Mesodermal cell (in vitro differentiated cells): ENCODE data around the gene METRN.

Source experiments
- H3K27ac ChIP-seq: 2 replicates; pipeline ENCODE4 v1.7.0; 2013; ENCODE audit warnings: mild to moderate bottlenecking, low read depth, low read length, moderate library complexity; ENCODE audit not compliant: severe bottlenecking
- H3K36me3 ChIP-seq: 2 replicates; pipeline ENCODE4 v1.7.1; 2013; ENCODE audit warnings: mild to moderate bottlenecking, low read length, moderate library complexity; ENCODE audit not compliant: control insufficient read depth, insufficient read depth
- H3K4me1 ChIP-seq: one replicate; pipeline ENCODE4 v1.7.1; 2013; ENCODE audit warnings: mild to moderate bottlenecking, low read length; ENCODE audit not compliant: insufficient read depth, control insufficient read depth, poor library complexity, severe bottlenecking
- H3K4me3 ChIP-seq: 2 replicates; pipeline ENCODE4 v1.7.0; 2013; ENCODE audit warnings: low read length, control low read depth, mild to moderate bottlenecking; ENCODE audit not compliant: insufficient read depth, poor library complexity, severe bottlenecking; ENCODE audit errors: extremely low read depth
- H3K9me3 ChIP-seq: 2 replicates; pipeline ENCODE4 v1.7.1; 2013; ENCODE audit warnings: mild to moderate bottlenecking, low read length, moderate library complexity; ENCODE audit not compliant: control insufficient read depth
- WGBS, 2 experiments: methylation state at CpG; one replicate each; pipeline ENCODE4 v1.1.5; 2013; ENCODE audit warnings: missing lambda C conversion rate in 2 of 2; ENCODE audit not compliant: insufficient coverage in 2 of 2; 5-methylcytosine and 5-hydroxymethylcytosine counted together

METRN gene

DNA sequence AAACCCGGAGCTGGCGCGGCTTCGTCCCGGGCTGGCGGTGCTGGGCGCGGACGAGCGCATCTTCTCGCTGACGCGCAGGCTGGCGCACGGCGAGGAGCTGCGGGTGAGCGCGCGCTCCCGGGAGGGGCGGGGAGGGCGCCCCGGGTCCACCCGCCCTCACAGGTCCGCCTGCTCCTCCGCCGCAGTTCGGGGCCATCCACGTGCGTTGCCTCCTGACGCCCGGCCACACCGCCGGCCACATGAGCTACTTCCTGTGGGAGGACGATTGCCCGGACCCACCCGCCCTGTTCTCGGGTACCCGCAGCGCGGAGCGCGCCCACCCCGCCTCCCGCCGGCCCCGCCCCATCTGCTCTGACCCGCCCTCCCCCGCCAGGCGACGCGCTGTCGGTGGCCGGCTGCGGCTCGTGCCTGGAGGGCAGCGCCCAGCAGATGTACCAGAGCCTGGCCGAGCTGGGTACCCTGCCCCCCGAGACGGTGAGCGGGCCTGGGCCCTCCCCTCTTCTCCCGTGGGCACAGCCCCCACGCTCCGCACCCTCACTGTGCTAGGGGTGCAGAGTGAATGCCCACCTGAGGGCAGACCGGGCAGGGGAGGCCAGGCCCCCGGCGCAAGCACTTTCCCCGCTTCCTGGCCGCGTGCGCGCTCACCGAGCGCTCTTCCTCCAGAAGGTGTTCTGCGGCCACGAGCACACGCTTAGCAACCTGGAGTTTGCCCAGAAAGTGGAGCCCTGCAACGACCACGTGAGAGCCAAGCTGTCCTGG lies 13.4 kb downstream of the METRN start:
- Histone ChIP-seq H3K36me3 (peaks cover 19% of the 10 kb centered on the region), H3K9me3 (no peaks in the 10 kb centered on the region), H3K4me3 (peak overlapping the region; percentile 58), H3K4me1 (peaks cover 4% of the 10 kb centered on the region), H3K27ac (no peak overlapping the region)
- 3% methylated on average over 57 to 61 of the region's 80 CpGs for WGBS, 2 experiments

DNA sequence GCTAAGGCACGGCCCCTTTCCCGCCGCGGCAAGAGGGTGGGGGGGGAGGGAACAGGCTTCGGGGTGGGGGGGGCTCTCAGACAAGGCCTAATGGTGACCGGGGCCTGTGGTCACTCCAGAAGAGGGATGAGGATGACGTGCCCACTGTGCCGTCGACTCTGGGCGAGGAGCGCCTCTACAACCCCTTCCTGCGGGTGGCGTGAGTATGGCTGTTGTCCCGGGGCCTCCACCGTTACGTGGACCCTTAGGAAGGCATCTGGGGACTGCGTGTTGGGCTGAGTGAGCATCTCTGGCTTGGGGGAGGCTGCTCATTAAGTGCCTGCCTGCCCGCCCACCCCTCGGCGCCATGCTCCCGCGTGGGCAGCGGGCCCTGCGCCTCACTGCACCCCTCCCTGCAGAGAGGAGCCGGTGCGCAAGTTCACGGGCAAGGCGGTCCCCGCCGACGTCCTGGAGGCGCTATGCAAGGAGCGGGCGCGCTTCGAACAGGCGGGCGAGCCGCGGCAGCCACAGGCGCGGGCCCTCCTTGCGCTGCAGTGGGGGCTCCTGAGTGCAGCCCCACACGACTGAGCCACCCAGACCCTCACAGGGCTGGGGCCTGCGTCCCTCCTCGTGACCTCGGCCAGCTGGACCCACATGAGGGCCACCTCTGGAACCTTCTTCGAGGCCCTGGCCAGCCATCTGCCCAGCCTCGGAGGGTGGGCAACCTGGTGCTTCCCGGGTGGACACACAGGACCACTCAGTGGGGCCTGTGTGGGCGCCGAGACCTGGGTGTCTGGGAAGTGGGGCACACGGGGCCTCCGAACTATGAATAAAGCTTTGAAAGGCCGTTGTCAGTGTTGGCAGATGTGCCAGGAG lies 14.2 kb downstream of the METRN start:
- WGBS, 2 experiments, result 83 to 86% methylated on average over 46 to 52 of the region's 55 CpGs
- Histone ChIP-seq H3K4me1 (peaks cover 4% of the 10 kb centered on the region), H3K36me3 (peaks cover 24% of the 10 kb centered on the region), H3K27ac (no peak overlapping the region), H3K9me3 (no peaks in the 10 kb centered on the region), H3K4me3 (no peak overlapping the region)

GRCh38 chr16:729768-730665 lies 15.1 kb downstream of the METRN start:
- Histone ChIP-seq H3K9me3 (no peaks in the 10 kb centered on the region), H3K27ac (no peak overlapping the region), H3K36me3 (peaks cover 24% of the 10 kb centered on the region), H3K4me1 (peaks cover 4% of the 10 kb centered on the region), H3K4me3 (no peak overlapping the region)
- WGBS, 2 experiments, result 93% methylated on average over 35 to 37 of the region's 37 CpGs

GRCh38 chr16:730666-731509 lies 16.0 kb downstream of the METRN start:
- H3K4me1 ChIP-seq, result peaks cover 4% of the 10 kb centered on the region
- no peak overlapping the region for H3K4me3 ChIP-seq
- no peaks in the 10 kb centered on the region for H3K9me3 ChIP-seq
- H3K27ac ChIP-seq, result no peak overlapping the region
- WGBS, 2 experiments, result 88 to 93% methylated on average over 18 to 19 of the region's 22 CpGs
- H3K36me3 ChIP-seq, result peaks cover 31% of the 10 kb centered on the region

GRCh38 chr16:732332-732731 lies 17.4 kb downstream of the METRN start:
- Histone ChIP-seq H3K9me3 (no peaks in the 10 kb centered on the region), H3K27ac (no peak overlapping the region), H3K4me1 (peaks cover 4% of the 10 kb centered on the region), H3K36me3 (peaks cover 44% of the 10 kb centered on the region), H3K4me3 (no peak overlapping the region)
- 96 to 97% methylated on average over 11 to 12 of the region's 12 CpGs for WGBS, 2 experiments

GRCh38 chr16:732936-733335 lies 18.0 kb downstream of the METRN start:
- Histone ChIP-seq H3K4me1 (no peaks in the 10 kb centered on the region), H3K27ac (no peak overlapping the region), H3K4me3 (no peak overlapping the region), H3K9me3 (no peaks in the 10 kb centered on the region), H3K36me3 (peaks cover 50% of the 10 kb centered on the region)
- WGBS, 2 experiments, result 91 to 92% methylated on average over 13 of the region's 13 CpGs

- Histone ChIP-seq H3K4me3 (no peak overlapping the region), H3K27ac (no peak overlapping the region), H3K9me3 (no peaks in the 10 kb centered on the region), H3K36me3 (peaks cover 55% of the 10 kb centered on the region), H3K4me1 (no peaks in the 10 kb centered on the region)
- 86 to 87% methylated on average over 33 to 34 of the region's 34 CpGs for WGBS, 2 experiments
Observed at GRCh38 chr16:733382-734207, 18.7 kb downstream of the METRN start.

DNA sequence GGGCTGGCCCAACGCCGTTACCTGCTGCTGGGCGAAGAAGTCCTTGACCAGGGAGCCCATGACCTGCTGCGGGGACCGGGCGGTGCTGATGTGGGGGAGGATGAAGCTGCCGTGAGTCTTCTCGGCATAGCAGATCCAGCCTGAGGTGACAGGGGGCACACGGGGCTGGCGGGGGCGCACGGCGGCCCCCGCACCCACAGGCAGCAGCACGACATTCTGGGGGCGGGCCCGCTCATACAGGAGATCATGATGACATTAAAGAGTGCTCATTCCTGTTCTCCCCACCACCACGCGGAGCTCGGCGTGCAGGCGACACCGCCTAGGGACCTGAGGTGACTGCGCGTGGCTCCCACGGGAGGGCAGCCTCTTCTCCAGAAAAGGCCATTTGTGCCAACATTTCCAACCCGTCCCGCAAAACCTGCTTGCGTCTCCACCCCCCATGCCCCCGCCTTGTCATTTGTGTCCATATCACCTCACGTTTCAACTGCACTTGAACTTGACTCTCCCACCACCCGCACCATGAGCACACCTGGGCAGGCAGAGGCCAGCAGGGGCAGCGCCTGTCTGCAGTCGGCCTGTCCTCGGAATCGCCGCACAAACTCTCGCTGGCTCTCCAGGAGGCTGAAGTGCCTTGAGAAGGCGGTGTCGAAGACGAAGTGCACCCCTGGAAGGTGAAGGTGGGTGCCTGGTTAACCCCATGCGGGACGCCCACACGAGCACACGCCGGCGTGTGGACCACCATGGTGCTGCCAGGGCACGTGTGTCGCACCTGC lies 19.5 kb downstream of the METRN start:
- peaks cover 62% of the 10 kb centered on the region for H3K36me3 ChIP-seq
- 94 to 95% methylated on average over 42 to 48 of the region's 49 CpGs for WGBS, 2 experiments
- no peak overlapping the region for H3K27ac ChIP-seq
- no peaks in the 10 kb centered on the region for H3K9me3 ChIP-seq
- H3K4me3 ChIP-seq, result no peak overlapping the region
- no peaks in the 10 kb centered on the region for H3K4me1 ChIP-seq
